WTC11 (cell line): ENCODE data around the gene KRTAP9-6. TPM values are rescaled to one million over a fixed set of nuclear protein-coding genes. Genes with fewer than 3 reads are reported as not detected.

Experiments
- ATAC-seq: fragments of 200-7000 bp; cut with Tn5 transposase; 2 replicates; pipeline ENCODE4 v1.10.0; 2021; ENCODE audit warnings: mild to moderate bottlenecking, moderate library complexity
- CTCF ChIA-PET: fragments of 300-600 bp; sonication (Branson Sonifier 250); formaldehyde crosslinking; loops from one replicate; lab custom pipeline; 2021; ENCODE audit warnings: antibody characterized with exemption; lab: Charles Lee
- POLR2A ChIA-PET: fragments of 350-600 bp; sonication (Branson Sonifier 250); formaldehyde crosslinking; loops from one replicate; lab custom pipeline; 2021; ENCODE audit warnings: antibody characterized with exemption; lab: Charles Lee
- DNase-seq: peaks from one replicate; pipeline ENCODE4 v3.0.0; 2021; ENCODE audit warnings: low spot score
- H3K27ac Mint-ChIP-seq: 2 replicates; pipeline ENCODE4 v1.8.0; 2021; ENCODE audit warnings: mixed read lengths
- H3K27me3 Mint-ChIP-seq: 2 replicates; pipeline ENCODE4 v1.8.0; 2021; ENCODE audit warnings: low read depth, mild to moderate bottlenecking, moderate library complexity, mixed read lengths
- H3K36me3 Mint-ChIP-seq: 2 replicates; pipeline ENCODE4 v1.8.0; 2021; ENCODE audit warnings: mixed read lengths
- H3K4me1 Mint-ChIP-seq: 2 replicates; pipeline ENCODE4 v1.8.0; 2022; ENCODE audit warnings: mixed read lengths
- H3K4me3 Mint-ChIP-seq: 2 replicates; pipeline ENCODE4 v1.8.0; 2021; ENCODE audit warnings: mild to moderate bottlenecking, moderate library complexity, mixed read lengths
- H3K9me3 Mint-ChIP-seq: 2 replicates; pipeline ENCODE4 v1.8.0; 2021; ENCODE audit warnings: mixed read lengths
- ARID4B ChIP-seq: sonication (generic); formaldehyde crosslinking; IDR thresholded peaks from 2 replicates; pipeline ENCODE4 v1.8.0; 2023; ENCODE audit warnings: missing genetic modification reagents, mild to moderate bottlenecking, borderline replicate concordance
- ATF2 ChIP-seq: sonication (generic); formaldehyde crosslinking; IDR thresholded peaks from 2 replicates; pipeline ENCODE4 v1.8.1; 2022; ENCODE audit warnings: low read depth, missing genetic modification reagents, borderline replicate concordance
- CREB1 ChIP-seq: sonication (generic); formaldehyde crosslinking; IDR thresholded peaks from 2 replicates; pipeline ENCODE4 v1.8.0; 2023; ENCODE audit warnings: mild to moderate bottlenecking, missing genetic modification reagents
- EMX1 ChIP-seq: fragments of 250-450 bp; sonication (Bioruptor Pico); IDR thresholded peaks from 2 replicates; pipeline ENCODE4 v1.8.0; 2021; ENCODE audit warnings: mild to moderate bottlenecking
- ERG ChIP-seq: fragments of 250-450 bp; sonication (Bioruptor Pico); IDR thresholded peaks from 2 replicates; pipeline ENCODE4 v1.8.0; 2021; ENCODE audit warnings: mild to moderate bottlenecking
- FOXK1 ChIP-seq: sonication (generic); formaldehyde crosslinking; IDR thresholded peaks from 2 replicates; pipeline ENCODE4 v1.8.0; 2022; ENCODE audit warnings: mild to moderate bottlenecking, moderate library complexity, missing genetic modification reagents
- IRF1 ChIP-seq: sonication (generic); formaldehyde crosslinking; IDR thresholded peaks from 2 replicates; pipeline ENCODE4 v1.8.0; 2023; ENCODE audit warnings: missing genetic modification reagents
- JAZF1 ChIP-seq: fragments of 250-450 bp; sonication (Bioruptor Pico); IDR thresholded peaks from 2 replicates; pipeline ENCODE4 v1.9.0; 2021; ENCODE audit warnings: moderate library complexity, mild to moderate bottlenecking, inconsistent platforms
- MAX ChIP-seq: sonication (generic); formaldehyde crosslinking; IDR thresholded peaks from 2 replicates; pipeline ENCODE4 v1.8.0; 2022; ENCODE audit warnings: mild to moderate bottlenecking, missing genetic modification reagents
- MYBL2 ChIP-seq: sonication (generic); formaldehyde crosslinking; IDR thresholded peaks from 2 replicates; pipeline ENCODE4 v1.8.1; 2023; ENCODE audit warnings: mild to moderate bottlenecking, moderate library complexity, missing genetic modification reagents
- NR3C1 ChIP-seq: sonication (generic); formaldehyde crosslinking; conservative IDR thresholded peaks from 2 replicates; pipeline ENCODE4 v1.8.1; 2023; ENCODE audit warnings: low read depth, mild to moderate bottlenecking, missing genetic modification reagents
- PRDM15 ChIP-seq: sonication (generic); formaldehyde crosslinking; IDR thresholded peaks from 2 replicates; pipeline ENCODE4 v1.8.0; 2022; ENCODE audit warnings: missing genetic modification reagents
- RELA ChIP-seq: sonication (generic); formaldehyde crosslinking; IDR thresholded peaks from 2 replicates; pipeline ENCODE4 v1.8.1; 2022; ENCODE audit warnings: missing genetic modification reagents, mild to moderate bottlenecking, borderline replicate concordance
- TEAD1 ChIP-seq: sonication (generic); formaldehyde crosslinking; IDR thresholded peaks from 2 replicates; pipeline ENCODE4 v1.8.0; 2022; ENCODE audit warnings: mild to moderate bottlenecking, missing genetic modification reagents
- TEAD4 ChIP-seq: sonication (generic); formaldehyde crosslinking; IDR thresholded peaks from 2 replicates; pipeline ENCODE4 v1.8.0; 2022; ENCODE audit warnings: mild to moderate bottlenecking, missing genetic modification reagents
- USF1 ChIP-seq: sonication (generic); formaldehyde crosslinking; IDR thresholded peaks from 2 replicates; pipeline ENCODE4 v1.8.0; 2022; ENCODE audit warnings: mild to moderate bottlenecking, missing genetic modification reagents
- ZNF425 ChIP-seq: fragments of 250-450 bp; sonication (Bioruptor Pico); conservative IDR thresholded peaks from 2 replicates; pipeline ENCODE4 v1.9.0; 2021; ENCODE audit warnings: mild to moderate bottlenecking
- ZNF512 ChIP-seq: sonication (generic); formaldehyde crosslinking; IDR thresholded peaks from 2 replicates; pipeline ENCODE4 v1.8.1; 2022; ENCODE audit warnings: missing genetic modification reagents, borderline replicate concordance
- ZNF671 ChIP-seq: fragments of 250-450 bp; sonication (Bioruptor Pico); IDR thresholded peaks from 2 replicates; pipeline ENCODE4 v1.8.0; 2021; ENCODE audit warnings: mild to moderate bottlenecking
- total RNA-seq: library from RNA; stranded (reverse); gene quantifications from 3 replicates; pipeline ENCODE4 v1.2.3, GENCODE V29; 2021

KRTAP9-6 gene
- total RNA-seq, 1 experiment from 2014 or later = not detected

GRCh38 chr17:41304091-41304490 lies 38.9 kb downstream of the KRTAP9-6 start:
- H3K4me3 Mint-ChIP-seq = no peak overlapping the region
- TF ChIP-seq ATF2 (CRISPR knock-in tag) (no peak), TEAD4 (CRISPR knock-in tag) (no peak), ARID4B (CRISPR knock-in tag) (no peak), ZNF425 (no peak), MYBL2 (CRISPR knock-in tag) (no peak), RELA (no peak), USF1 (no peak), ZNF671 (CRISPR knock-in tag) (no peak), CREB1 (CRISPR knock-in tag) (no peak), ERG (CRISPR knock-in tag) (no peak), ZNF512 (CRISPR knock-in tag) (no peak), NR3C1 (CRISPR knock-in tag) (no peak), TEAD1 (CRISPR knock-in tag) (no peak), JAZF1 (no peak), PRDM15 (CRISPR knock-in tag) (no peak), FOXK1 (CRISPR knock-in tag) (no peak), MAX (CRISPR knock-in tag) (no peak), IRF1 (no peak), EMX1 (CRISPR knock-in tag) (no peak)
- POLR2A ChIA-PET = no interaction called here
- H3K27me3 Mint-ChIP-seq = no peaks in the 10 kb centered on the region; the same call in none of the 2 replicates
- H3K27ac Mint-ChIP-seq = no peak overlapping the region
- no peak for ATAC-seq
- 0 out of 2 replicates have a peak, but pooled peaks cover 2% of the 10 kb centered on the region for H3K4me1 Mint-ChIP-seq
- CTCF ChIA-PET = no interaction called here
- H3K9me3 Mint-ChIP-seq = peaks cover 6% of the 10 kb centered on the region; the same call in 1 of the 2 replicates
- DNase-seq = no peak
- H3K36me3 Mint-ChIP-seq = no peaks in the 10 kb centered on the region
